SK-N-SH treated with all-trans-retinoic acid at 6 μM for 48 hours (cell line): ENCODE results near the gene THSD7A.

Experiments
- BACH2 ChIP-seq: fragments of 250-450 bp; sonication (Bioruptor Pico); IDR thresholded peaks from 2 replicates; pipeline ENCODE4 v1.9.0; 2021; ENCODE audit warnings: mild to moderate bottlenecking, borderline replicate concordance
- CSDC2 ChIP-seq: fragments of 250-450 bp; sonication (Bioruptor Pico); IDR thresholded peaks from 2 replicates; pipeline ENCODE4 v1.5.0; 2020; ENCODE audit warnings: mild to moderate bottlenecking, moderate library complexity
- ESRRG ChIP-seq: fragments of 250-450 bp; sonication (Bioruptor Pico); IDR thresholded peaks from 2 replicates; pipeline ENCODE4 v1.6.1; 2021; ENCODE audit warnings: mild to moderate bottlenecking
- GLIS3 ChIP-seq: fragments of 250-450 bp; sonication (Bioruptor Pico); IDR thresholded peaks from 2 replicates; pipeline ENCODE4 v1.5.0; 2020; ENCODE audit warnings: mild to moderate bottlenecking, moderate library complexity
- ISL1 ChIP-seq: fragments of 250-450 bp; sonication (Bioruptor Pico); IDR thresholded peaks from 2 replicates; pipeline ENCODE4 v2.1.2; 2022; ENCODE audit warnings: mild to moderate bottlenecking, moderate library complexity
- OSR1 ChIP-seq: fragments of 250-450 bp; sonication (Bioruptor Pico); IDR thresholded peaks from 2 replicates; pipeline ENCODE4 v1.8.0; 2022; ENCODE audit warnings: moderate library complexity, mild to moderate bottlenecking, inconsistent platforms
- RARB ChIP-seq: fragments of 250-450 bp; sonication (Bioruptor Pico); IDR thresholded peaks from 2 replicates; pipeline ENCODE4 v1.8.0; 2021; ENCODE audit warnings: mild to moderate bottlenecking, moderate library complexity
- SNAI2 ChIP-seq: fragments of 250-450 bp; sonication (Bioruptor Pico); IDR thresholded peaks from 2 replicates; pipeline ENCODE4 v1.5.0; 2020; ENCODE audit warnings: mild to moderate bottlenecking, moderate library complexity
- TCF4 ChIP-seq: fragments of 250-450 bp; sonication (Bioruptor Pico); IDR thresholded peaks from 2 replicates; pipeline ENCODE4 v1.8.0; 2021; ENCODE audit warnings: mild to moderate bottlenecking, moderate library complexity, borderline replicate concordance
- ZC3H10 ChIP-seq: fragments of 250-450 bp; sonication (Bioruptor Pico); IDR thresholded peaks from 2 replicates; pipeline ENCODE4 v1.5.1; 2021; ENCODE audit warnings: mild to moderate bottlenecking, moderate library complexity
- ZFP30 ChIP-seq: fragments of 450-650 bp; formaldehyde crosslinking; IDR thresholded peaks from 2 replicates; pipeline ENCODE4 v1.5.0; 2022; ENCODE audit warnings: mild to moderate bottlenecking, moderate library complexity
- TF ChIP-seq, protein P1 (sequence below): fragments of 250-450 bp; sonication (Bioruptor Pico); IDR thresholded peaks from 2 replicates; pipeline ENCODE4 v1.8.0; 2020; ENCODE audit warnings: mild to moderate bottlenecking, moderate library complexity, borderline replicate concordance
- TF ChIP-seq, protein P2 (sequence below): fragments of 250-450 bp; sonication (Bioruptor Pico); IDR thresholded peaks from 2 replicates; pipeline ENCODE4 v1.5.1; 2021; ENCODE audit warnings: mild to moderate bottlenecking, moderate library complexity

DNA sequence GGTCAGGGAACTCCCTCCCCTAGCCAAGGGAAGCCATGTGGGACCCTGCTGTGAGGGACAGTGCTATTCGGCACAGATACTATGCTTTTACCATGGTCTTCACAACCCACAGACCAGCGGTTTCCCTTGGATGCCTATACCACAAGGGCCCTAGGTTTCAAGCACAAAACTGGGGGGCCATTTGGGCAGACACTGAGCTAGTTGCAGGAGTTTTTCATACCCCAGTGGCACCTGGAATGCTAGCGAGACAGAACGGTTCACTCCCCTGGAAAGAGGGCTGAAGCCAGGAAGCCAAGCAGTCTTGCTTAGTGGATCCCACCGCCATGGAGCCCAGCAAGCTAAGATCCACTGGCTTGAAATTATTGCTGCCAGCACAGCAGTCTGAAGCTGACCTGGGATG lies 156.8 kb downstream of the THSD7A start:
- TF ChIP-seq RARB (CRISPR knock-in tag) (no peak), CSDC2 (CRISPR knock-in tag) (no peak), SNAI2 (CRISPR knock-in tag) (no peak), BACH2 (no peak), ZC3H10 (no peak), GLIS3 (CRISPR knock-in tag) (no peak), ISL1 (CRISPR knock-in tag) (no peak), TCF4 (CRISPR knock-in tag) (no peak), ESRRG (CRISPR knock-in tag) (no peak), ZFP30 (CRISPR knock-in tag) (no peak), OSR1 (CRISPR knock-in tag) (no peak)
- TF ChIP-seq, protein P1, sequence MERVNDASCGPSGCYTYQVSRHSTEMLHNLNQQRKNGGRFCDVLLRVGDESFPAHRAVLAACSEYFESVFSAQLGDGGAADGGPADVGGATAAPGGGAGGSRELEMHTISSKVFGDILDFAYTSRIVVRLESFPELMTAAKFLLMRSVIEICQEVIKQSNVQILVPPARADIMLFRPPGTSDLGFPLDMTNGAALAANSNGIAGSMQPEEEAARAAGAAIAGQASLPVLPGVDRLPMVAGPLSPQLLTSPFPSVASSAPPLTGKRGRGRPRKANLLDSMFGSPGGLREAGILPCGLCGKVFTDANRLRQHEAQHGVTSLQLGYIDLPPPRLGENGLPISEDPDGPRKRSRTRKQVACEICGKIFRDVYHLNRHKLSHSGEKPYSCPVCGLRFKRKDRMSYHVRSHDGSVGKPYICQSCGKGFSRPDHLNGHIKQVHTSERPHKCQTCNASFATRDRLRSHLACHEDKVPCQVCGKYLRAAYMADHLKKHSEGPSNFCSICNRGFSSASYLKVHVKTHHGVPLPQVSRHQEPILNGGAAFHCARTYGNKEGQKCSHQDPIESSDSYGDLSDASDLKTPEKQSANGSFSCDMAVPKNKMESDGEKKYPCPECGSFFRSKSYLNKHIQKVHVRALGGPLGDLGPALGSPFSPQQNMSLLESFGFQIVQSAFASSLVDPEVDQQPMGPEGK (CRISPR knock-in tag) = no peak
- TF ChIP-seq, protein P2, sequence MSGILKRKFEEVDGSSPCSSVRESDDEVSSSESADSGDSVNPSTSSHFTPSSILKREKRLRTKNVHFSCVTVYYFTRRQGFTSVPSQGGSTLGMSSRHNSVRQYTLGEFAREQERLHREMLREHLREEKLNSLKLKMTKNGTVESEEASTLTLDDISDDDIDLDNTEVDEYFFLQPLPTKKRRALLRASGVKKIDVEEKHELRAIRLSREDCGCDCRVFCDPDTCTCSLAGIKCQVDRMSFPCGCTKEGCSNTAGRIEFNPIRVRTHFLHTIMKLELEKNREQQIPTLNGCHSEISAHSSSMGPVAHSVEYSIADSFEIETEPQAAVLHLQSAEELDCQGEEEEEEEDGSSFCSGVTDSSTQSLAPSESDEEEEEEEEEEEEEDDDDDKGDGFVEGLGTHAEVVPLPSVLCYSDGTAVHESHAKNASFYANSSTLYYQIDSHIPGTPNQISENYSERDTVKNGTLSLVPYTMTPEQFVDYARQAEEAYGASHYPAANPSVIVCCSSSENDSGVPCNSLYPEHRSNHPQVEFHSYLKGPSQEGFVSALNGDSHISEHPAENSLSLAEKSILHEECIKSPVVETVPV (CRISPR knock-in tag) = no peak
